Measurements from ENCODE around the gene MYOC.
"Not testable (repeated sequence)": the region's sequence is repeated elsewhere in the genome, so short reads cannot be mapped to it uniquely, and the experiment has no call there.

The MYOC gene

DNA sequence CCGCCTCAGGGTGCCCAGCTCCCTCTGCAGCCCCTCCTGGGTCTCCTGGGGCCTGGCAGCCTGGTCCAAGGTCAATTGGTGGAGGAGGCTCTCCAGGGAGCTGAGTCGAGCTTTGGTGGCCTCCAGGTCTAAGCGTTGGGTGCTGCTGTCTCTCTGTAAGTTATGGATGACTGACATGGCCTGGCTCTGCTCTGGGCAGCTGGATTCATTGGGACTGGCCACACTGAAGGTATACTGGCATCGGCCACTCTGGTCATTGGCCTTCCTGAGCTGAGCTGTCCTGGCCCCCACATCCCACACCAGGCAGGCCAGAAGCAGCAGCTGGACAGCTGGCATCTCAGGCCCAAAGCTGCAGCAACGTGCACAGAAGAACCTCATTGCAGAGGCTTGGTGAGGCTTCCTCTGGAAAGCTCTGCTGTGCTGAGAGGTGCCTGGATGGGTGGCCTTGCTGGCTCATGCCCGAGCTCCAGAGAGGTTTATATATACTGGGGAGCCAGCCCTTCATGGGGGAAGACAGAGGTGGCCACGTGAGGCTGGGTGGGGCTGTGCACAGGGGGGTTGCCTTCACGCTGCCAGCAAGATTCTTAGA, at the start of gene MYOC:
Gene MYOC, minus strand, starts transcription at position 455 of the 589 bp plus-strand sequence. Its CDS starts 77 bp downstream, at position 378.
- DNase-seq, result no peak

DNA sequence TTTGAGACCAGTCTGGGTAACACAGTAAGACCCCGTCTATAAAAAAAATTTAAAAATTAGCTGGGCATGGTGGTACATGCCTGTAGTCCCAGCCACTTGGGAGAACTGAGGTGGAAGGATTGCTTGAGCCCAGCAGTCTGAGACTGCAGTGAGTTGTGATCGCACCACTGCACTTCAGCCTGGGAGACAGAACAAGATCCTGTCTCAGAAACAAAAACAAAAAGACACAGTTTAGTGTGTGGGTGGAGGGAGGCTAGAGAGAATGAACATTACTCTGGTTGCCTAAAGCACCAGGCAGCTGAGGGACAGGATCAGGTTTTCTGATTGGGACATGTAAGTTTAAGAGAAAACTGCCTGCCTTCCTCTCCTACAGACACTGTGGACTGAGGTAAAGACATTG, 47.0 kb upstream of the MYOC start:
- DNase-seq, result no peak

DNA sequence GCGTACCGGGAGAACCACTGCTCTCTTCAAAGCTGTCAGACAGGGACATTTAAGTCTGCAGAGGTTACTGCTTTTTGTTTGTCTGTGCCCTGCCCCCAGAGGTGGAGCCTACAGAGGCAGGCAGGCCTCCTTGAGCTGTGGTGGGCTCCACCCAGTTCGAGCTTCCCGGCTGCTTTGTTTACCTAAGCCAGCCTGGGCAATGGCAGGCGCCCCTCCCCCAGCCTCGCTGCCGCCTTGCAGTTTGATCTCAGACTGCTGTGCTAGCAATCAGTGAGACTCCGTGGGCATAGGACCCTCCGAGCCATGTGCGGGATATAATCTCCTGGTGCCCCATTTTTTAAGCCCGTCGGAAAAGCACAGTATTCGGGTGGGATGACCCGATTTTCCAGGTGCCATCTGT, 43.3 kb upstream of the MYOC start:
- DNase-seq, result not testable (repeated sequence)

DNA sequence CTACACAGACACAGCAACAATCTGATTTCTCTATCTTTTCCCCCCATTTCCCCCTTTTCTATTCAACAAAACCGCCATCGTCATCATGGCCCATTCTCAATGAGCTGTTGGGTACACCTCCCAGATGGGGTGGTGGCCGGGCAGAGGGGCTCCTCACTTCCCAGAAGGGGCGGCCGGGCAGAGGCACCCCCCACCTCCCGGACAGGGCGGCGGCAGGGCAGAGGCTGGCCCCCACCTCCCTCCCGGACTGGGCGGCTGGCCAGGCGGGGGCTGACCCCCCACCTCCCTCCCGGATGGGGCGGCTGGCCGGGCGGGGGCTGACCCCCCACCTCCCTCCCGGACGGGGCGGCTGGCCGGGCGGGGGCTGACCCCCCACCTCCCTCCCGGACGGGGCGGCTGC, 41.1 kb upstream of the MYOC start:
- not testable (repeated sequence) for DNase-seq

DNA sequence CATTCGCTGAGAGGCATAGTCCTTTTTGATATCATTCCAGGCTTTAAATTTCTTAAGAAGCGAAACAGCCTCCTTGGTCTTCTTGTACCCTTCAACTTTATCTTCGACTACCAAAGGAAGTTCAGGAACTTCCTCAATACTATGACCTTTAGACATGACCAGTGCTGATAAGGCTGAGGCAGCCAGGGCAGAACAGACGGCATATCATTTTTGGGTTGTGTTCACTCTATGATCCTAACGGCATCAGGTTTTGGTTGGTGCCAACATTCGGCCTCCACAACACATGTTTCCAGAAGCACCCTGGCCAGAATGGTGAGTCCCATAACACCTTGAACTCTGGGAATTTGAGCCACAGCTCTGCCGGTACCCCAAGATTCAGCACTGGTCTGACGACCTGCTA, 31.4 kb upstream of the MYOC start:
- DNase-seq, result no peak

DNA sequence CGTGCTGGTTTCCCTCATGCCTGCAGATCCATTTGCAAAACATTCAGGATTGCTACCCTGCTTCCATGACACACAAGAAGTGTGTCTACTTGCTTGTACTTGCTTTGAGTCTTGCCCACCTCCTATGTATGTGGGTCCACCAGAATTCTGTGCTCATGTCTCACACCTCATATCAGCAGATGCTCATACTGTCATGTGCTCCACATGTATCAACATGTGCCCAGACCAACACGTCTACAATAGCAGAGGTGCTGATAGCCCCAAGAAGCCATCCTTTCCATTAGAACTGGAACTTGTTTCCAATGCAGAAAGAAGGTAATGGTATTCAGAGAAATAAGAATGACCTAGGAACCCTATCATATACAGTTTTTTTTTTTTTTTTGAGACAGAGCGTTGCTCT, 27.9 kb upstream of the MYOC start:
- DNase-seq, result no peak

DNA sequence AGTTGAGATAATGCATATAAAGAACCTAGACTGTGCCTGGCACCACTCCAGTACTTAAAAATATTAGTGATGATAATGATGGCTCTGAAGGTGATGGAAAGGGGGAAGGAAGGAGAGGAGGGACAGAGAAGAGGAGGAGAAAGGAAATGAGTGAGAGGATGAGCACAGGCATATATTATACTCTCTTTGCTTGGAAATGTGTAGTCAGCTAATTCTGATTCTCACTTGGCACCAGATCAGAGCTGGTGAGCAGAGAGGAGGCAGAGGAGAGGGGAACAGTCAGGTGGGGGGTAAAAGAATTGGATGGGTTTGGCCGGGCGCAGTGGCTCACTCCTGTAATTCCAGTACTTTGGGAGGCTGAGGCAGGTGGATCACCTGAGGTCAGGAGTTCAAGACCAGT, 24.3 kb upstream of the MYOC start:
- DNase-seq, result no peak

DNA sequence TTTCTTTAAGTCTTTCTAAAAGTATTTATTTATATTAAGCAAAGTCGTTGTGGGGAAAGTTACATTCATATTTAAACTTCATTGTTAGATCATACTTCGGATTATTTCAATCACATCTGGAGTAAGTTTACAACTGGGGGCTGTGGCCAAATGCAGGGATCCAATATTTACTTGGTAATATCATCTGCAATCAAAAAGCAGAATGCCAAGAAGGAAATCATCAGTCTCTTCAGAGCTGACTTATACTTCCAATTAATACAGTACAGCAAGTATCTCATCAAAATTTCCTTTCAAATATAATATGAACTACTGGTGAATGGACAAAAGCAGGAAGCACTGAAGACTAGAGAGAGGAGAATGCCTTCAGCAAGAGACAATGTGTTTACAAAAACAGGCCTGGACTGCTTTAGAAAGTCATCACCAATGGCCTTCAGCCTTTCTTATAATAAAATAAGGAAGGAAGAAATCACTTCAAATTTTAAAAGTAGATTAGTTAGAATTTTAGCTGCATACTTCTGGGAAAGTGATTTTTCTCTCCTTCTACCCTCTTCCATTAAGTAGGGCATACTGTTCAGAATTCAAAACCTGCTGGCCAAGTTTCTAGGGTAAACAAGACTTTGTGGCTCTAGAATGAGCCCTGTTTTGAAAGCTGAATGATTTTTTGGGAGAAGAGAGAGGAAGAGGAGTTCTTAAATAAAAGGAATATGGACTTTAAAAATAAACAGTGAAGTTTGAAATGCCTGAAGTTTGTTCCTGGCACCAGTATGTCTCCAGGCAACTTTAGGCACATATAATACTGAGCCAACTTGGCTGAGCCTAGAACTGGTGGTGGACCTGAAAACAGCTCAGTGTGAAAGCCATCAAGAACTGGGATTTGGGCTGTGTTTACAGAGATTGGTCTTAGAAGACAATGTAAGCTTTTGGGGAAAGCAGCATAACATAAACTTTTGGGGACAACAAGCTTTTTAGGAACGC, 22.2 kb upstream of the MYOC start:
- no peak for DNase-seq

DNA sequence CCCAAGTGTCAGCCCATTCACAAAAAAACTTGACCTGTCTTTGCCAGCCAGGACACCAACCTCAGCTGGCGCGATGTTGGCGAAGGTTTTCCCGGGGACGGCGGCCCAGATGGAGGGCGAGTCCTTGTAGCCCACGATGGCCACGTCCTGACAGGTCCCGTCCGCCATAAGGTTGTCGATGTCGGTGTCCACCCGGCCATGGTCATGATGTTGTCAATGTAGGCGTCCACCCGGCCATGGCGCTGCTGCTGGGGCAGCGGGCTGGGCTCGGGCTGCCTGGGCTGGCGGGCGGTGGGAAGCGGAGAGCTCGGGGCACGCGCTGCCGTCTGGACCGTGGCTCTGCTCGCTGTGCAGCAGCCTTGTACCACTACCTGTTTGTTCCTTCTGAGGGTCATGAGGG, 18.3 kb upstream of the MYOC start:
- no peak for DNase-seq

DNA sequence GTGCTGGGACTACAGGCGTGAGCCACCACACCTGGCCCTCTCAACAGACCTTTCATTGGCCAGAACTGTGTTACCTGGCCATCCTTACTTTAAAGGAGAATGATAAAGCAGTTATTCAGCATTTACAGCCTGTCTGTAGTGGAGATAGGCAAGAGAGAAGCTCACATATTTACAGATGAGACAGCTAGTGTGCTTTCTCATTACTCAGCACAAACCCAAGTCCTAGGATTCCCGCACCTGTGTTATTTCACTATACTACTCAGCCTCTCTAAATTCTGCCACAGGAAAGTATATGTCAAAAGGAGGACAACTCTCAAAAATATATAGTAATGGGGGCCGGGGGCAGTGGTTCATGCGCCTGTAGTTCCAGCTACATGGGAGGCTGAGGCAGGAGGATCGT, 15.9 kb upstream of the MYOC start:
- no peak for DNase-seq

DNA sequence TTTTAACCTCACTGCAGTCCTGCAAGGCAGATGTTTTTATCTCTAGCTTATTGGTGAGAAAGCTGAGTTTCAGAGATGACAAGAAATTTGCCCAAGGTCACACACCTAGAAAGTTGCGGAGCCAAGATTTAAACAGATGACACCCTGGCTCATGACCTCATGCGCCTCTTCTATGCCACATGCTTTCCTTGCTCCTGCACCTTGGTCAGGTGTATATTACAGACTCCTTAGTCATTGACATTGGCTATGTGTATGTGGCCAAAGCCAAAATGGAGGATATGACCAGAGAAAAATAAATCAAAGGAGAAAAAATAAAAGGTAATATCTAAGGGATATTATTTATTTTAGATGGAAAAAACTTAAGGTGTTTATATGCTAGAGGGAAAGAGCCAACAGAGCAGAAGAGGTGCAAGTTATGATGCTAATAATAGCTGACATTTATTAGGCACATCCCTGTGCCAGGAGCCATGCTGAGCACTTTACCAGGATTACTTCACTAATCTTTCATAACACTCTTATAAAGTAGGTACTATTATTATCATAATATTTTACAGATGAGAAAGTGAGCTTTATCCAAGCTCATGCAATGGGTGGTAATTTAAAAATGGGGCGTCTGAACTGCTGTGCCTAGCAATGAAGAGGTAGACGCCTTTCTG, 13.8 kb upstream of the MYOC start:
- DNase-seq, result no peak

DNA sequence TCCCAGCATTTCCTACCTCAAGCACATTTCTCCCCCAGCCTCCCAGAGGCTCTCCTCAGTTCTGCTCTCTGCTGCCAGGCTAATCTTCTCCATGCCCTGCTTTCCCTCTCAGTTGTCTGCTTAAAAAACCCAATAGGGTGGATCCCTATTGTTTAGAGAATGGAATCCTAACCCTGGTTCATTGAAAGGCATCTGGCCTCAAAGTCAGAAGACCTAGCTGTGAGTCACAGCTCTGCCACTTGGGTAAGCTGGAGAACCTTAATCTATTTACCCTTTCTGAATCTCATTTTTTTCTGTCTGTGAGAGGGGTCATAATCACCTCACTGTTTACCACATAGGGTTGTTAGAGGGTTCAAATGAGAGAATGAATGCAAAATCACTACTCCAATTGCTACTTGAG, 12.5 kb upstream of the MYOC start:
- no peak for DNase-seq

DNA sequence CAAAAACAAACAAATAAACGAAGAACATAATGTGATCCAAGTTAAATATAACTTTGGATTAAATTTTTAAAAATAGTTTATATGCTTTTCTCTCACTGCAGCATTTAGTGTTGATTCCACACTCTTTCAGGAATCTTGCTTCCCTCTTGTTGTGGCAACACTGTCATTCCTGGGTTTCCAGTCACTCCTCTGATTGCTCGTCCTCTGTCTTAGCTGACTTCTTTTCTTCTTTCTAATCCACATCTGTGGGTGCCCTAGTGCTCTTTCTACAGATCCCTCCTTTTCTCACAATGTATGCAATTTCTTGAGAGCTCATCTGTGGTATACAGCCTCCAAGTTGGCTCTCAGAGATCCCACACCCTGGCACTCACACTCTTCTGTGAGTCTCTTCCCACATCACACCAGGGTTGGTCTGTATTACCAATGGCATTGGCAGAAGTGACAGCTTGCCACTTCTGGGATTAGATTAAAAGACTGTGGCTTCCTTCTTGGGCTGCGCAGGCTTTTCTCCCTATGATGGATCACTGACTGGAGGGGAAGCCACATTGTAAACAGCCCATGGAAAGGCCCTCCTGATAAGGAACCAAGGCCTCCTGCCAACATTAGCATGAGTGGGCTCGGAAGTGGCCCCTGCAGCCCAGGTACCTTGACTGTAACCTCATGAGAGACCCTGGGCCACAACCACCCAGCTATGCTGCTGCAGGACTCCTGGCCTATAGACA, 11.5 kb upstream of the MYOC start:
- DNase-seq, result no peak

DNA sequence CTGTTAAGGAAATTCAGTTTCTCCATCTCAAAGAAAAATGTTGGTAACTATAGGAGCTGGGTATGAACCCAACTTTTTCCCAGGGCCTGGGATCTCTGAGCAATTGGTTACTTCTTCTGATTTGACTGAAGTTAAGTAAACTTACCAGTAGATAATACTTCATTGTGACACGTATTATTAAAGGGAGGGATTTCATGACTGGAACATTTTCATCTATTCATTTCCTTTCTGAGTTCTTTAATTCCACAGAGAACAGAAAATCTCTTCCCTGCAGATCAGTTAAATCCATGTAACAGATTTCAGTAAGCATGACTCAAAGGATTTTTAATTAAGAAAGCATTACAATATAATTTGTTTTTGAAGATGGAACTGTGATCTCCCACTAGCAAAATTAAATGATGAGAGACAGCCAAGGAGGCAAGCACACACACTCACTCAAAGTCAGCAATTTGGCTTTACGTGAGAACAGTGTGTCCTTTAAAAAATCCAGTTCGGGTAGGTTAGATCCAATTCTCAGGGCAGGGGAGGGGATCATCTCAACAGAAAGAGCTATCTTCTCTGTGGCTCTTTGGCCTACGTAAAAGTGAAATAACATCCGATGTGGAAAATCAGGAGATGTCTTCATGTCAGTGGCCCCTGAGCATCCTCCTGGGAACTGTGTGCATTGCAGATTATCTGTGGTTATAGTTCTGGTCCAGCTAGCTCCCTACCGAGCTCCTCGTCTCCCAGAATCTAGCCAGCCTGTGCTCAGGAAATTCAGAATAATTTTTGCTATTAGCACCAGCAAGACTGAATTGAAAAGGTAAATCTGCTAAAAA, 10.8 kb upstream of the MYOC start:
- no peak for DNase-seq

DNA sequence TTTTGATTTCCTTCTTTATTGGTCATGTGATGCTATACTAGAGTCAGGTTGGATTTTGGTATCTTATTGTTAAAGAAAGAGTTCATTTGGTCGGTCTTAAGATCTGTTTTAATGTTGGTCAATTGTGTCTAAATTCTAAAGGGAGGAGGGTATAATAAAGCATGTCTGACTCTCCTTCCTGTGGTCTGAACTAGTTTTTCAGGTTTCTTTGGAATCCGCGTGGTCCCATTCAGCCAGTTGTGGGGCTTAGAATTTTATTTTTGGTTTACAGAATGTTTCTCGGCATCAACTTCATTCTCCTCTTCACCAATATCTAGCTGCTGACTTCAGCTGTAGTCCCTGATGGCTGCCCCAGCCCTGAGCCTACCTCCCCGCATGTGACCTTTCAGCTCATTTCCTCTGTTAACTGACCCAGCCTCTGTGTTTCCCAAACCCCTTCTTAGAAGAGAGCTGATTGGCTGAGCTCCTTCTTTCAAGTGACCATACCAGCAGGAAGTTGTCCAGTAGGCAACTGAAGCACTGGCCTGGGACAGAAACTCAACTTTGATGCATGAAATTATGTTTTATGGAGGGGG, 8.7 kb upstream of the MYOC start:
- no peak for DNase-seq

DNA sequence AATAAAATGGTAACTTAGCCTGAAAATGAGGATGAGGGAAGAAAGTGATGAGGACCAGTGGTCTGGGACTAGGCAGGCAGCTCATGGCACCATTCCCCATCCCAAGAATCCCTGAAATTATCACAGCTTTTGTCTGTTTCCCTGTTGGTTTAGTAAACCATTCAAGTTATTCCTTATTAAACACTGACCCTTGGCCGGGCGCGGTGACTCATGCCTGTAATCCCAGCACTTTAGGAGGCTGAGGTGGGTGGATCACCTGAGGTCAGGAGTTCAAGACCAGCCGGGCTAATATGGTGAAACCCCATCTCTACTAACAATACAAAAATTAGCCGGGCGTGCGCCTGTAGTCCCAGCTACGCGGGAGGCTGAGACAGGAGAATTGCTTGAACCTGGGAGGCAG, 3.7 kb upstream of the MYOC start:
- not testable (repeated sequence) for DNase-seq

DNA sequence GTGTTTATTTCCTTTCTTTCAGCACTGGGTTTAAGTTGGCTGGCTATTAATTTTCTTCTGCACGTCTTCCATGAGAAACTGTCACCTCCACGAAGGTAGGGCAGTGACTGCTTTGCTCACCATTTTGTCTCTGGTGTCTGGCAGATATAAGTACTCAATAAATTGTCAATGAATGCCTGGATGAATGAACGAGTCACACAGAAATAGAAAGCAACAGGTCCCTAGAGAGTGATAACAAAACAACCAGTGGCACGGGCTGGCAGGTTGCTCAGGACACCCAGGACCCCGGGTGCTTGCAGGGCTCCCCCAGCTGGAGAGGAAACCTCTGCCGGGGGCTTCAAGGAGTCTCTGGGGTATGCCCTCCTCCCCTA, 3.2 kb upstream of the MYOC start:
- DNase-seq, result no peak

DNA sequence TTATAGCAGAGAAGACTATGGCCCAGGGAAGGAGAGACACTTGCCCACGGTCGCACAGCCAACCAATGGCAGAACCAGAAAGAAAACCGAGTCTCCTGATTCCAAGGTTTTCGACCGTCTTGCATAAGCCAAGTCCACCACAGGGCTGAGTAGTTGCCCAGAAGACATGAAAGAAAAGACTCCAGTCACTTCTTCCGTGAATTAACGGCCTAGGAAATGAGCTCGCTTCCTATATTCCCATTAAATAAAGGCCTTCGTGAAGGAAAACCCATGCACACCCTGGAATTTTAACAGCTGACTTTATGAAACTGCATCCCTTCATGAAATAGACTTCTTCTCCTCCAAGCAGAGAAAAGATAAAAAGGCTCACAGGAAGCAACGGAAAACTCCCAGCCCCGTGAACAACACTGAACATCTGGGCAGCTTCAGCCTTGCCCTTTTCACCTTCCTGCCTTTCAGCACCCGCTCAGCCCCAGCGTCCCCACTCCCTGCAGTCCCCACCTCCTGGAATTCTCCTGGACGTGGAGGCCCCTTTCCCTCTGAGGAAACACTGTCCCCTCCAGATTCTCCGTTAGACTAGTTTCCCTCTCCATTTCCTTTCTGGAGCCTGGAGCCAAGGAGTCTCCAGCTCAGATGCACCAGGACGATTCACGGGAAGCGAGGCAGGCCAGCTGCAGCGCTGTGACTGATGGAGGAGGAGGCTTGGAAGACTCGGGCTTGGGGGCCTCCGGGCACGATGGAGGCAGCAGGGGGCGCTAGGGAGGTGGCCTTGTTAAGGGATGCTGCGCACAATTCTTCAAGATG, 2.7 kb upstream of the MYOC start:
- peak; percentile 45 to 54 for DNase-seq

DNA sequence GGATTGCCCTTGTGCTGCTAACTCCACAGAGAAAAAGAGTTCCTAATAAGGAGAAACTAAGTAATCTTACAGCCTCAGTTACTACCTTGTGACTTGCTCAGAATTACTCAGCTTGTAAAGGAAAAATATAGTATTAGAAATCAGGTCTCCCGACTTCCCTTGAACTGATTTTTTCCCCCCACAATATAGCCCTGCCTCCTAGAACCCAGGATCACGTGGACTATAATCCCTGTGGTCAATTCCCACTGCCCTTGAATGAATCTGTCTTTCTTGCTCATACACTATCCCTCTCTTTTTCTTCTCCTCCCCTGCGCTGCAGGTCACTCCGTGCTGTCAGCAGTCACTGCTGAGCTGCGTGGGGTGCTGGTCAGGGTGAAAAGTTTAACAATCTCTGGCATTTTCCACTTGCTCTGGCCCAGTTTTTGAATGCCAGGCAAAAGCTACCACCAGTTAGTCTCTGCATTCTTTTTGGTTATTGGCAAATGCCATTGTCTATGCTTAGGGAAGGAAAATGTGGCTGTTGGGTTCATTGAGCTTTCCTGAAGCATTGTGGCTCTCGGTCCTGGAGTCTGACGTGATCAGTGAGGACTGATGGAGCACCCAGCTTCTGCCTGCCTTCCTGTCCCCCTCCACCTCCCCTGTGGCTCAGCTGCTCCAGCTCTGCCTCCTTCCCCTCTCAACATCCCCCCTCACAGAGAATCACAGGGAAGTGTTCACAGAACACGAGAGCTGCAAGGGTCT, 1.9 kb upstream of the MYOC start:
- no peak for DNase-seq

DNA sequence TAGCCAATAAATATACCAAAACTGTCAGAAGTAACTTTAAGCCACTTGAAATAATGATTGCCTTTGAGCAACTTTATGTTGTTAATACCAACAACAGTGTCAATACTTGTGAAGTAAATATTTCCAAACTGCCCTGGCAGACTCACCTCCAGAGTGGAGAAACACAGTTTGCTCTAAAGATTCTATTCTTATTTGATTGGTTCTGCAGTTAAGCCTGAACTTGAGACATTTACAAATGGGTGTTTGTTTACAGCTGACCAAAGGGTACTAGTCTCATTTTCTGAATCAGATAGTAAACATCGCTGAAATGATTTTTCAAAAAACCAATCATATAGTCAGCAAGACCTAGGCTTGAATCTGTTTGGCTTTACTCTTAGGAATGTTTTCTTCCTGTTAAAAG, 1.3 kb upstream of the MYOC start:
- no peak for DNase-seq

DNA sequence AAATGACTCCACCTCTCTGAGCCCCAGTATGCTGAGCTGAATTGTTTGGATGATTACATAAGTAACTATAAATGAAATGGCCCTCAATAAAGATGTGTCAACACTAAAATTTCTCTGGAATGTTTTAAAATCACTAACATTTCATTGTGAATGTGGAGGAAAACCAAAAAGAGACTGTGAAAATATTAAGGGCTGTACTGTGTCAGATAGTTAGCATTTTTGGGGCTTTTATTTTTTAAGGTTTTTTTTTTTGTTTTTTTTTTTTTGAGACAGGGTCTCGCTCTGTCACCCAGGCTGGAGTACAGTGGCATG, 6.3 kb downstream of the MYOC start:
- no peak for DNase-seq
